Muscle of arm (tissue), 14 donors: ENCODE measurements around the gene NUAK2. TPM values are rescaled to one million over a fixed set of nuclear protein-coding genes. Genes with fewer than 3 reads are reported as not detected.
"Not testable (repeated sequence)": the region's sequence is repeated elsewhere in the genome, so short reads cannot be mapped to it uniquely, and the experiment has no call there.

Source experiments
- DNase-seq: peaks from one replicate; pipeline ENCODE4 v3.0.0-alpha.2; 2013
- long read RNA-seq, 11 donors: transcript quantifications; one replicate each; lab custom pipeline, GENCODE V29; 2026
- polyA plus RNA-seq, 12 donors: library from polyadenylated mRNA; unstranded; fragments of 120-200 nt; gene quantifications; one replicate each; pipeline ENCODE4 v1.2.1, GENCODE V29; 2013; ENCODE audit not compliant: insufficient read length in 12 of 12

The NUAK2 gene
- 1 to 10 TPM in 1 of 12 donors, under 1 TPM in 9, not detected in 2; 0.25 to 1.8 (median 0.69) TPM for polyA plus RNA-seq
- long read RNA-seq, donor 1, partial matches to known transcripts, result 0 of 3 reads
- long read RNA-seq, donor 1, other reads (novel, unspliced or antisense), result 0 of 3 reads
- long read RNA-seq, donor 2, partial matches to known transcripts, result 0 of 1 reads
- long read RNA-seq, donor 2, other reads (novel, unspliced or antisense), result 0 of 1 reads
- long read RNA-seq, donor 3, result 0 reads
- long read RNA-seq, donor 4, result 0 reads
- long read RNA-seq, donor 5, result 0 reads
- long read RNA-seq, donor 6, partial matches to known transcripts, result 0 of 1 reads
- long read RNA-seq, donor 6, other reads (novel, unspliced or antisense), result 0 of 1 reads
- long read RNA-seq, donor 7, result 0 reads
- long read RNA-seq, donor 8, result 0 reads
- long read RNA-seq, donor 9, result 0 reads
- long read RNA-seq, donor 10, result 0 reads
- long read RNA-seq, donor 11, result 0 reads

GRCh38 chr1:205321162-205321958, at the start of gene NUAK2:
Gene NUAK2, minus strand, starts transcription at chr1:205321745. Its CDS starts 117 bp downstream, at chr1:205321628.
- DNase-seq, result peak; percentile 71

GRCh38 chr1:205370780-205371179, 49.2 kb upstream of the NUAK2 start:
- no peak for DNase-seq

- DNase-seq, result no peak
These were observed 48.2 kb upstream of the NUAK2 start for GRCh38 chr1:205369701-205370123.

GRCh38 chr1:205368478-205368877, 46.9 kb upstream of the NUAK2 start:
- no peak for DNase-seq

GRCh38 chr1:205365945-205366463, 44.5 kb upstream of the NUAK2 start:
- no peak for DNase-seq

DNA sequence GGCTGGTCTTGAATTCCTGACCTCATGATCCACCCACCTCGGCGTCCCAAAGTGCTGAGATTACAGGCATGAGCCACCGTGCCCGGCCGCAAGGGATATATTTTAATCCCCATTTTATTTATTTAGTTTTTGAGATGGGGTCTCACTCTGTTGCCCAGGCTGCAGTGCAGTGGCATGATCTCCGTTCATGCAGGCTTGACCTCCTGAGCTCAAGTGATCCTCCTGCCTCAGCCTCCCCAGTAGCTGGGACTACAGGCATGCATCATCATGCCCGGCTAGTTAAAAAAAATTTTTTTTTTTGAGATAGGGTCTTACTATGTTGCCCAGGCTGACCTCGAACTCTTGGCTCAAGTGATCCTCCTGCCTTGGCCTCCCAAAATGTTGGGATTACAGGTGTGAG, 43.5 kb upstream of the NUAK2 start:
- not testable (repeated sequence) for DNase-seq

GRCh38 chr1:205360891-205361290, 39.3 kb upstream of the NUAK2 start:
- DNase-seq, result no peak

DNA sequence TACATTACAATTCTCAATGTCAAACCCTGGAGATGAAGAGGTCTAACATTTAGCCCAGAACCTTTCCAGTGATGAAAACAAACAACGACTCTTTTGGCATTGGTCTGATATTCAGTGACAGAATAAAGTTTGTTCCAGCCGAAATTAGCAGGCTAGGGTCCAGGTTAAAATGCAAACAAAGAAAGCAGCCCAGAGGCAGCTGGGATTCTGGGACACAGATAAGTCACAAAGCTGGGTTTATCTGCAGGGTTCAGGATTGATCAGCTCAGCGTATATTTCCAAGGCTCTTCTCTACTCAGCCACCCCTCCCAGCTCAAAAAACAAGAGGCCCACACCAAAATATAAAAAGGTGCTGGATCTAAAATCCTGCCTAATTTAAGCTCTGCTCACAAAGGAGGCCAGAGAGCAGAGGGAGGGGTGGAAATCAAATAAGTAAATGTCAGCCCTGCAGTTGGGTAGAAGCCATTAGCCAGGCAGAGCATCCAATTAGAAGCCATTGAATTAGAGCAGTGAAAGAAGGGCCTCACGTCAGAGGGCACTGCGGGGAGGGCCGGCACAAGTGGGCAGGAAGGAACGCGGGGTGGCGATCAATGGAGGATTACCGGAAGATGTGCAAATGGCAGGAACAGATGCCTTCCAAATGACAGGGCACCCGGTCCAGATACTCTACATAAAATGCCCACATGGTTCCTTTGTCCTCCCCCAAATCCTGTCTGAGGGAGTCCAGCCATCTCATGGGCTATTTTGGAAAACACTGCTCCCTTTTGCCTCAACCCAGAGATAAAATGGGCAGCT, 38.4 kb upstream of the NUAK2 start:
- no peak for DNase-seq

GRCh38 chr1:205358579-205358978, 37.0 kb upstream of the NUAK2 start:
- DNase-seq, result no peak

DNA sequence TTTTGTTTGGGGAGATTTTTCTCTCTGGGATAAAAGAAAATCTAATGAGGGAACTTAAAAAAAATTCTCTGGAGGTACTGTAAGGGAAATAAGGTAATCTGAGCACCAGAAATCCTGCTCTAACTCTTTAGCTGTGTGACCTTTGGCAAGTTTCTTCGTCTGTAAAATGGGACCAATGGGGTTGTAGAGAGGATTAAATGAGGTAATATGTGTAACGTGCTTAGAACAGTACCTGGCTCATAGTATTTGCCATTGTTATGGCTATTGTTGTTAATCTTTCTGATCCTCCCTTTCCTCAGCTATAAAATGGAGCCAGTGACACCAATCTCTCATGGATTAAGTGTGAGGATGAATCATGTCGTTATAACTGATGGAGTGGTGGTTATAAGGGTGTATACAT, 36.0 kb upstream of the NUAK2 start:
- no peak for DNase-seq

GRCh38 chr1:205356440-205357139, 35.0 kb upstream of the NUAK2 start, which contains the start of gene KLHDC8A:
Gene KLHDC8A, minus strand, starts transcription at chr1:205356922. Its CDS starts 13,318 bp downstream, at chr1:205343604.
- DNase-seq, result peak; percentile 75

- DNase-seq, result no peak
These were observed 33.5 kb upstream of the NUAK2 start for GRCh38 chr1:205355075-205355453.

DNA sequence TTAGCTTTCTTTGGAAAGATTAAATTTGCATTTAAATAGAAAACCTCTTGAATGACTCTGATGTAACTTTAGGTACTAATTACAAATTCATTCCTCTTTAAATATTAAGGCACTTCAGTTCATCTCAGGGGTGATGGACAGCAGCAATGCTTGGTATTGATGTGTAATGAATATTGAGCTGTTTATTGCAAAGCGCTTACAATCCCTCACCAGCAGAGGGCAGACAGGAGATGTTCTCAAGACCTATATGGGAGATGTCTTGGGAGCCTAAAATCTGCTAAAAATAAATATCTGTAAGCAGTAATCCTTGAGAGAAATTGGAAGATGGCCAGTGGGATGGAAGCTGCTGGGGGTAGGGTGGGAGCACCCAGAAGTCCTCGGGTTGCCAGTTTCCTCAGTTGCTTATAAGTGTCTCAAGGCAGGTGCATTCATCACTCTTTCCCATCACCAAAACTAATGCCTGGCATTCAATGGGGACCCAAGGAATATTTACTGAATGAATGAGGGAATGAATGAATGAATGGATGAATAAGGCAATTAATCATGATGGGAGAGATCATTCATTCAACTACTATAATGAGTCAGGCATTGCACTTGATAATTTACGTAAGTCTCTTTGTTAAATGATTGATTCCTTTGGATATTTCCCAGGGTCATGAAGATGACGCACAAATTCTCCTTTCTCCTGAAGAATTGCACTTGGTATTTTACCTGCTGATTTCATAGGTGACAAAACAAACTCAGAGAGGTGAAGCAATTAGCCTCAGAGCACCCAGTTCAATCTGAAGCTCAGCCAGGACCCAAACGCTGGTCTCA, 32.9 kb upstream of the NUAK2 start:
- DNase-seq, result peak; percentile 66

GRCh38 chr1:205353612-205354011, 32.1 kb upstream of the NUAK2 start:
- no peak for DNase-seq

DNA sequence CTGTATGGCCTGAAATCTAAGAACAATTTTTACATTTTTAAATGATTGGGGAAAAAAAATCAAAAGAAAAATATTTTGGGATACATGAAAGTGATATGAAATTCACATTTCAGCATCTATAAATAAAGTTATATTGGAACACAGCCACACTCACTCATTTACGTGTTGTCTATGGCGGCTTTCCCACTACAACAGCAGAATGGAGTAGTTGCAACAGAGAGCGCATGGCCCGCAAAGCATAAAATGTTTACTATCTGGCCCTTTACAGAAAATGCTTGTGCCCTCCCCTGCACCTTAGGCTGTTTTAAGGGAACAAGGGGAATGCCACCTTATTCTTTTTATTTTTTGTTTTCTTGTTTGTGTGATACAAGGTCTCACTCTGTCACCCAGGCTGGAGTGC, 31.6 kb upstream of the NUAK2 start:
- DNase-seq, result no peak

DNA sequence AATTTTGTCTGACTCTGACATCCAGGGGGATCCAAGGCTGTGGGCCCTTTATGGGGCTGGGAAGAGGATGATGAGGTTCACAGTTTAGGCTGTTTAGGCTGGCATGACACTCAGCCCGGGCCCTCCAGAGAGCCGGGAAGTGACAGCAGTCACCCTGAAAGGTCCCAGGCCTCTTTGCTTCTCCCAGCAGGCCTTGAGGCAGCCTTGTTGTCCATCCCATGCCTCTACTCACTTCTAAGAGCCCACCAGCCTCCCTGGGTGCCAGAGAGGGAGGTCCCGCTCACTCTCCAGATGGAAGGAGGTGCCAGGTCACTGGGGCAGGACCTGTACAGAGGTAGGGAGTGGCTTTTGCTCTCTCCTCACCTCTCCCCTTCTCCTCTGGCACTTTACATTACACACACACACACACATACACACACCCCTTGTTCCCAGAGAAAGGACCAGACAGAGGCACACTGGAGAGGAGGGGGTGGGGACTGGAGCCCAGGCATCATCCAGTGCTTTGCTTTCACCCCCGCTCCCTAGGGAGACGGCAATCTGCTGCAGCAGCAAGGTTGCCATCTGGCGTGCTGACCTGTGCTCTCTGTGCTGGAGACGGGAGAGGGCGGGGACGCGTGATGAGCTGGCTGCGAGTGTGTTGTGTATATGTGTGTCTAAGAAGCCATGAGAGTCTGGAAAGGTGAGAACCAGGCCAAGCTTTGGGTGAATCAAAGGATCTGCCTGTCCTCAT, 30.6 kb upstream of the NUAK2 start:
- no peak for DNase-seq

DNA sequence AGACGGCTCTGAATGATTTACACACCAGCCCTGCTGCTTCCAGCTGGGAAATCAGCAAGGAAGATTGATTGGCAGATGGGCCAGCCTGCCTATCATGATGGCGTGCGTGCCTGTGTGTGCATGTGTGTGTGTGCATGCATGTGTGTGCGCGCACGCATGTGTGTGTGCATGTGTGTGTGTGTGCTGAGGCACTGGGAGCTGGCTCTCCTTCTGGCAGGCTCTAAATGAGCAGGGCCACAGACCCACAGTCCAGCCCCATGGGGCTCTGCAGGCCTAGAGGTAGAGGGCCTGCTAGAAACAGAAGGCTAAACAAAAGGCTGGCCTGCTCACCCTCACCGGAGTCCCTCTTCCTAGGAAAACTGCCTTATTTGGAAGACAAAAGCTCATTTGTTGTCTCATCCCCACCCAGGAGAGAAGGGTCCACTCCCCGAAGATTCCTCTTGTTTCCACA, 29.2 kb upstream of the NUAK2 start:
- DNase-seq, result no peak

GRCh38 chr1:205350124-205350523, 28.6 kb upstream of the NUAK2 start:
- DNase-seq, result no peak
